LNCAP (cell line): ENCODE results near the gene HIRA.

ENCODE experiments used
- TF ChIP-seq, protein P1 (sequence below): fragments of 450-650 bp; IDR thresholded peaks from 2 replicates; pipeline ENCODE4 v1.5.1; 2017; ENCODE audit warnings: mild to moderate bottlenecking

HIRA gene

GRCh38 chr22:19376971-19377370 lies 54.6 kb downstream of the HIRA start:
- TF ChIP-seq, protein P1, sequence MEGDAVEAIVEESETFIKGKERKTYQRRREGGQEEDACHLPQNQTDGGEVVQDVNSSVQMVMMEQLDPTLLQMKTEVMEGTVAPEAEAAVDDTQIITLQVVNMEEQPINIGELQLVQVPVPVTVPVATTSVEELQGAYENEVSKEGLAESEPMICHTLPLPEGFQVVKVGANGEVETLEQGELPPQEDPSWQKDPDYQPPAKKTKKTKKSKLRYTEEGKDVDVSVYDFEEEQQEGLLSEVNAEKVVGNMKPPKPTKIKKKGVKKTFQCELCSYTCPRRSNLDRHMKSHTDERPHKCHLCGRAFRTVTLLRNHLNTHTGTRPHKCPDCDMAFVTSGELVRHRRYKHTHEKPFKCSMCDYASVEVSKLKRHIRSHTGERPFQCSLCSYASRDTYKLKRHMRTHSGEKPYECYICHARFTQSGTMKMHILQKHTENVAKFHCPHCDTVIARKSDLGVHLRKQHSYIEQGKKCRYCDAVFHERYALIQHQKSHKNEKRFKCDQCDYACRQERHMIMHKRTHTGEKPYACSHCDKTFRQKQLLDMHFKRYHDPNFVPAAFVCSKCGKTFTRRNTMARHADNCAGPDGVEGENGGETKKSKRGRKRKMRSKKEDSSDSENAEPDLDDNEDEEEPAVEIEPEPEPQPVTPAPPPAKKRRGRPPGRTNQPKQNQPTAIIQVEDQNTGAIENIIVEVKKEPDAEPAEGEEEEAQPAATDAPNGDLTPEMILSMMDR, result no peak

DNA sequence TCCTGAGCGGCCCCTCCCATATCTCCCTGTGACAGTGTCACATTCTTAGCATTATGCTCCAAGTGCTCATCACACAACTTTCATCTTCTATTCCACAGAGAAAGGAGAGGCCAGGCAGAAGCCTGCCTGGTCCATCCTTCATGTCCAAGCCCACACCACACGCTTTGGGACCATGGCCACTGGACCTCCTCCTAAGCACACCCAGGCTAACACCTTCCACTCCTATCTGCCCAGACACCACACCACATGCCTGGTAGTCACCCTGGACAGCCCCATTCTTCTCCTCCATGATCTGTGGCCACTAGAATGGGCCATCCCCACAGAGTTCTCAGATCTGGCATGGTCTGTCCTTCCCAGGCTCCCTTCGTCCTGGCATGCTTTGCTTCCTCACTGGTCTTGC lies 55.3 kb downstream of the HIRA start:
- TF ChIP-seq, protein P1, result no peak

- TF ChIP-seq, protein P1, result no peak
Measured at GRCh38 chr22:19375435-19375834, 56.1 kb downstream of the HIRA start.

DNA sequence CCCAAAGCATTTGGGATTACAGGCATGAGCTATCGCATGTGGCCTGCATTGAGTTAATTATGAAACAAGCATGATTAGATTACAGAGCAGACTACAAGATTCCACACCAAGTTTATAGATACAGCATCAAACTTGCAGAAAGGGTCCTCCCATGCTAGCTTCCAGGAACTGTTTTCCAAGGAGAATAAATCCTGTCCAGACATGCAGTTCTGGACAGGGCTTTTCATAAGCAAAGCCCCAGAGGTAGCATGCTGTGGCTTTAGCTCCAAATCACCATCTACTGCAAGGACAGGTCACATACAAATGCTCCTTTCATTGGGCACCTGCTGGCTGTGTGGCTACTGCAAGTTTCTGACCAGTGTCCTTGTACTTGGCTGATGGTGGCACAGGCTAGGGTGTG lies 57.1 kb downstream of the HIRA start:
- TF ChIP-seq, protein P1, result no peak

GRCh38 chr22:19373450-19373849 lies 58.1 kb downstream of the HIRA start:
- TF ChIP-seq, protein P1, result no peak

GRCh38 chr22:19371893-19372292 lies 59.6 kb downstream of the HIRA start:
- TF ChIP-seq, protein P1, result no peak

GRCh38 chr22:19368876-19369275 lies 62.7 kb downstream of the HIRA start:
- TF ChIP-seq, protein P1, result no peak

DNA sequence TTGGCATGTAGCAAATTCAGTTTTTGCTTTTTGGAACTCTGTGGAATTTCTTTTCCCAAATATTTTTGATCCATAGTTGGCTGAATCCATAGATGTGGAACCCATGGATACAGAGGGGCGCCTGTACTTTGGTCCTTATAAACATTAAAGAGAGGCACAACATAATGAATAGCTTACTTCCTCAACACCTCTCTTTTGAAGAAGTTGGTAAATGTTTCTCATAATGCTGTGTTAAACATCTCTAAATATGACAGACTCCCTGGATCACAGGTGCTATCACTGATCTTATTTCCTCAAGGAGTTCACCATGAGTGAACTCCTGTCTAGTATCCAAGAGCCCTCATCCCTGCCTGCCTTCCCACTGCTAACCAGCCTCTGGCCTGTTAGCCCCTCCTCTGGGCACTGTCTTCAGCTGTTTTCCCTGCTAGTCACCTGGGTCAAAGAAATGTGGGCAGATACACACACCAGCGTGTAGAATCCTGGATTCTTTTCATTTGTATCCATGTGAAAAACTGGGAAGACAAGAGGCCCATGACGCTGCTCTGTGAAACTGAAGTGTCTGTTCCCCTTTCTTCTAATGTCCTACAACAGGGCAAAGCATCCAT lies 63.7 kb downstream of the HIRA start:
- TF ChIP-seq, protein P1, result no peak
